WERI-Rb-1 (cell line): ENCODE results near the gene SNX7.

ENCODE experiments used
- DNase-seq: peaks from one replicate; pipeline ENCODE4 v3.0.0-alpha.2; 2020
- H3K27ac ChIP-seq: fragments of 250-450 bp; sonication (Bioruptor Pico); 2 replicates; pipeline ENCODE4 v1.5.1; 2020; ENCODE audit warnings: mild to moderate bottlenecking, moderate library complexity
- H3K27me3 ChIP-seq: fragments of 250-450 bp; sonication (Bioruptor Pico); 2 replicates; pipeline ENCODE4 v1.5.1; 2021; ENCODE audit warnings: mild to moderate bottlenecking, low read depth, moderate library complexity; ENCODE audit not compliant: insufficient read depth, severe bottlenecking
- H3K36me3 ChIP-seq: fragments of 250-450 bp; sonication (Bioruptor Pico); 2 replicates; pipeline ENCODE4 v1.5.1; 2020; ENCODE audit warnings: mild to moderate bottlenecking, moderate library complexity
- H3K4me3 ChIP-seq: 2 replicates; pipeline ENCODE4 v1.5.1; 2011; ENCODE audit warnings: low read depth, mild to moderate bottlenecking, control low read depth, low read length
- H3K9me3 ChIP-seq: fragments of 250-450 bp; sonication (Bioruptor Pico); 2 replicates; pipeline ENCODE4 v1.5.1; 2021; ENCODE audit warnings: mild to moderate bottlenecking, moderate library complexity; ENCODE audit not compliant: severe bottlenecking
- TF ChIP-seq, protein P1 (sequence below): IDR thresholded peaks from 2 replicates; pipeline ENCODE4 v1.5.1; 2011; ENCODE audit warnings: low read depth, mild to moderate bottlenecking, control low read depth, inconsistent platforms, low read length

SNX7 gene

DNA sequence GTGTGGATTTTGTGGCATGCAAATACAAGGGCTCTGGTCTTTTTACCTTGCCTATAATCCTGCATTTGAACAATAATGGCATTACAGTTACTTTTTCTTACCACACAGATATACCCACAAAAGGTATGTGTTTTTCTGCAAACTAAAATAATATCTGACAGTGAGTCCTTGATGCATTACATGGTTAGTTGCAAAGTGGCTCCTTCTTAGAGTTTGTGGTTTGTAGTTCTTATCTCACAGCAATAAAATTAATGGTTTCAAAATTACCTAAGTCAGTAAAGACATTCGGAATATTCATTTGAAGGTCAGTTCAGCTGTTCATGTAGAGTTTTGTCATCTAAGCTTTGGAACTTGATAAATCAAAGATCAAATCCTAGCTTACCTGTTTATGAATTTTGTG lies 43.5 kb downstream of the SNX7 start:
- Histone ChIP-seq H3K36me3 (no peaks in the 10 kb centered on the region), H3K27me3 (no peaks in the 10 kb centered on the region), H3K9me3 (no peaks in the 10 kb centered on the region), H3K27ac (no peak overlapping the region), H3K4me3 (no peak overlapping the region)
- TF ChIP-seq, protein P1, sequence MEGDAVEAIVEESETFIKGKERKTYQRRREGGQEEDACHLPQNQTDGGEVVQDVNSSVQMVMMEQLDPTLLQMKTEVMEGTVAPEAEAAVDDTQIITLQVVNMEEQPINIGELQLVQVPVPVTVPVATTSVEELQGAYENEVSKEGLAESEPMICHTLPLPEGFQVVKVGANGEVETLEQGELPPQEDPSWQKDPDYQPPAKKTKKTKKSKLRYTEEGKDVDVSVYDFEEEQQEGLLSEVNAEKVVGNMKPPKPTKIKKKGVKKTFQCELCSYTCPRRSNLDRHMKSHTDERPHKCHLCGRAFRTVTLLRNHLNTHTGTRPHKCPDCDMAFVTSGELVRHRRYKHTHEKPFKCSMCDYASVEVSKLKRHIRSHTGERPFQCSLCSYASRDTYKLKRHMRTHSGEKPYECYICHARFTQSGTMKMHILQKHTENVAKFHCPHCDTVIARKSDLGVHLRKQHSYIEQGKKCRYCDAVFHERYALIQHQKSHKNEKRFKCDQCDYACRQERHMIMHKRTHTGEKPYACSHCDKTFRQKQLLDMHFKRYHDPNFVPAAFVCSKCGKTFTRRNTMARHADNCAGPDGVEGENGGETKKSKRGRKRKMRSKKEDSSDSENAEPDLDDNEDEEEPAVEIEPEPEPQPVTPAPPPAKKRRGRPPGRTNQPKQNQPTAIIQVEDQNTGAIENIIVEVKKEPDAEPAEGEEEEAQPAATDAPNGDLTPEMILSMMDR = no peak
- DNase-seq = no peak

DNA sequence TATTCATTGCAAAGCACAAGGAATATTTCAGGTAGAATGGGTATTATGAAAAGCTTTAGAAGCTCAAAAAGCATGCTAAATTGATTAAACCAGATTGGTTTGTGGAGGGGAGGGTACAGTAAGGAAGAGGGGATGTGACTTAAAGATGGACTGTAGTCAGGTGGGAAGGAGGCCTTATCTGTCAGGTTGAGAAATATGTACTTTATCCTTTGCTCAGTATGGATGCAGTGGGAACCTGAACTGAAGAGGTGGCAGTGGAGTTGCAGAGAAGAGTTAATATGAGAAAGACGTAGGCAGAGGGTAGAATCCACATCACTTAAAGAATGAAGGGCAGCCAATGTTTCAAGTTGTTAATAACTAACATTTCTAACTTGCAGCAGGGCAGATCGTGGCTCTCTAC lies 44.1 kb downstream of the SNX7 start:
- TF ChIP-seq, protein P1 = no peak
- no peak for DNase-seq
- H3K36me3 ChIP-seq = no peaks in the 10 kb centered on the region

DNA sequence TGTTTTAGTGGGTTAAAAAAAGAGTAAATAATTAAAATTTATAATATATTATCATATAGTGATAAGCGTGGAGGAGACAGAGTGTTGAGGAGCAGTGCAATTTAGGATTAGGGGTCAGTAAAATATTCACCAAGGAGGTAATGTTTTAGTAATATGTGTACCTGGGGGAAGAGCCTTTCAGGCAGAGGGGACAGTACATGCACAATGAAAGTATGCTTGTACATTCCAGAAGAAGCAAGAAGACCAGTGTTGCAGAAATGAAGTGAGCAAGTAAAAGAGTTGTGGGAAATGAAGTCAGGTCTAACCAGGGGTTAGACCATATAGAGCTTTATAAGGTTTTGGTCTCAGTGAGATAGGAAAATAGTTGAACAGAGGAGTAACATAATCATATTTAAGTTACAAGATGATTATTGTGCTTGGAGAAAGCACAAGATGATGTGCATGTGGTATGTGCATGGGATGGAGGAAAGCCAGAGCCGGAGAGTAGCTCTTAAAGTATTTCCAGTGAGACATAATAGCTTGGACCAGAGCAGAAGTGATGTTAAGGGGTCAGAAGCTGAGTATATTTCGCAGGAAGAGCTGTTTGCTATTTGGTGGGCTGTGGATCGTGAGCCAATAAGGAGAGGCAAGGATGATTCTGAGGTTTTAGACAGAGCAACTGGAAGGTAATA lies 44.8 kb downstream of the SNX7 start:
- H3K4me3 ChIP-seq = no peak overlapping the region
- TF ChIP-seq, protein P1 = no peak
- H3K36me3 ChIP-seq = no peaks in the 10 kb centered on the region
- H3K9me3 ChIP-seq = no peaks in the 10 kb centered on the region
- no peak overlapping the region for H3K27ac ChIP-seq
- H3K27me3 ChIP-seq = no peaks in the 10 kb centered on the region
- no peak for DNase-seq

More for the DNA sequence above, 44.1 kb downstream of the SNX7 start:
- no peaks in the 10 kb centered on the region for H3K27me3 ChIP-seq
- no peaks in the 10 kb centered on the region for H3K9me3 ChIP-seq
- no peak overlapping the region for H3K27ac ChIP-seq
- no peak overlapping the region for H3K4me3 ChIP-seq

DNA sequence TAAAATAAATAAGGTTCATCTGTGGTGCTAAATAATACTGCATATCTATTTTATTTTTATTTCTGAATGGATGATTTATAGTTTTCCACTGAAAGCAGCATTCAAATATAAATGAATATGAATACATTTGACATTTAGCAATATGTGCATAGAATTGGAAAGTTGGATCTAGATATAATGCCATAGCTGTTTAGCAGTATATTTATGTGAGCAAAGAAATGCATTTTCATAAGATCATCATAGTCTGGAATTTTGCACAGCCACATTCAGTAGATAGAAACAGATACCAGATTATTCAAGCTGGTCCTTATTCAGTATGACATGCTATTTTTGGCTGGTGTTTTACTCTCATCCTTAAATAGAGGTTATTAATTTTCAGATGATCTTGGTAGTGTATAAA lies 46.0 kb downstream of the SNX7 start:
- Histone ChIP-seq H3K27ac (no peak overlapping the region), H3K4me3 (no peak overlapping the region)
- TF ChIP-seq, protein P1 = no peak

DNA sequence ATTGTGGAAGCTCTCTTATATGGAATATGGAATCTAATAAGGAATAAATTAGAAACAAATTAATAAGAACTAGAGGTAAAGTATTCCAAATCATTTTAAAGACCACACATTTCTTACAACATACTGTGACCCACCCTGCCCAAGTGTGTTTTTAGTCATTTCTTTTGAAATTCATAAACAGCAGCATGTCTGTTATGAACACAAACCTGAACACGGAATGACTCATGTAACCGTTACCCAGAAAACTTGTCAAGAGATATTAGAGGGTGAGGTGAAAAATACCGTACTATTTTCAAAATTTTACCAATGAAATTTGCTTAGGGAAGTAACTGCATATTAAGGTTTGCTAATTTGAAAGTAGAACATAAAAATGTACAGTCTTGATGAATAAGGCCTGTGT lies 48.4 kb downstream of the SNX7 start:
- no peak for DNase-seq
- Histone ChIP-seq H3K4me3 (no peak overlapping the region), H3K27ac (no peak overlapping the region), H3K27me3 (no peaks in the 10 kb centered on the region), H3K9me3 (no peaks in the 10 kb centered on the region), H3K36me3 (no peaks in the 10 kb centered on the region)
- TF ChIP-seq, protein P1 = no peak

More for the DNA sequence above, 46.0 kb downstream of the SNX7 start:
- Histone ChIP-seq H3K36me3 (no peaks in the 10 kb centered on the region), H3K9me3 (no peaks in the 10 kb centered on the region), H3K27me3 (no peaks in the 10 kb centered on the region)
- DNase-seq = no peak

DNA sequence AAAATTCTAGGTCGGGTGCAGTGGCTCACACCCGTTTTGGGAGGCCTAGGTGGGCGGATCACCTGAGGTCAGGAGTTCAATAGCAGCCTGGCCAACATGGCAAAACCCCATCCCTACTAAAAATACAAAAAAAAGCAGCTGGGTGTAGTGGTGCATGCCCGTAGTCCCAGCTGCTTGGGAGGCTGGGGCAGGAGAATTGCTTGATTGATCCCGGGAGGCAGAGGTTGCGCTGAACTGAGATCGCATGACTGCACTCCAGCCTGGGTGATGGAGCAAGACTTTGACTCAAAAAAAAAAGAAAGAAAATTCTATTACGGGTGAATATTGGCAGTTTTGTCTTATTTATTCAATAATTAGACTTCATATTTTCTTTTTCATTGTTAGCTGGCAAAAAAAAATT lies 62.1 kb downstream of the SNX7 start:
- no peak for DNase-seq
- Histone ChIP-seq H3K4me3 (no peak overlapping the region), H3K9me3 (no peaks in the 10 kb centered on the region), H3K27ac (no peak overlapping the region), H3K27me3 (no peaks in the 10 kb centered on the region), H3K36me3 (no peaks in the 10 kb centered on the region)
- TF ChIP-seq, protein P1 = no peak
